ENCODE measurements around the gene HAUS5.
"Not testable (repeated sequence)": the region's sequence is repeated elsewhere in the genome, so short reads cannot be mapped to it uniquely, and the experiment has no call there.

Gene HAUS5

DNA sequence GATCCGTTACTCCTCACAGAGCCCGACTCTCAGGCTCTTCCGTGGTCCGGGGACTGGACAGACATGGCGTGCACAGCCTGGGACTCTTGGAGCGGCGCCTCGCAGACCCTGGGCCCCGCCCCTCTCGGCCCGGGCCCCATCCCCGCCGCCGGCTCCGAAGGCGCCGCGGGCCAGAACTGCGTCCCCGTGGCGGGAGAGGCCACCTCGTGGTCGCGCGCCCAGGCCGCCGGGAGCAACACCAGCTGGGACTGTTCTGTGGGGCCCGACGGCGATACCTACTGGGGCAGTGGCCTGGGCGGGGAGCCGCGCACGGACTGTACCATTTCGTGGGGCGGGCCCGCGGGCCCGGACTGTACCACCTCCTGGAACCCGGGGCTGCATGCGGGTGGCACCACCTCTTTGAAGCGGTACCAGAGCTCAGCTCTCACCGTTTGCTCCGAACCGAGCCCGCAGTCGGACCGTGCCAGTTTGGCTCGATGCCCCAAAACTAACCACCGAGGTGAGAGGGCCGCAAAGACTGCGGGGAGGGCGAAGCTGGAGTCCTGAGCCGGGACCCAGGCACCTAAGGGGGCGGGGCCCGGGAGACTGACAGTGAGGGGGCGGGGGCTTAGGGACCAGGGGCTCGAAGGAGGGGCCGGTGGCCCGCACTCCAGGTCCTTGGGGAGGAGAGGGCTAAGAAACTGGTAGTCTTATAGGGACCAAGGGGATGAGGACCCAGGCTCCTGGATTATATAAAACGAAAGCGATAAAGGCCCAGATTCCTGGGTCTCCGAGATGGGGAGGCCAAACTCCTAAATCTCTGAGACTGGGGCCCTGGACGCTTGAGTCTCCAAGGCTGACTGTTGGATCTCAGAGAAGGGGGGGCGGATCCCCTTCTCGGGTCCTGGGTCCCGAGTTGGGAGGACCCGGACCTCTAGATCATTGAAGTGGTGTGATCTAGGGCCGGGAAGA is 31.0 kb downstream of the HAUS5 start:
- DNase-seq: peak; percentile 69

DNA sequence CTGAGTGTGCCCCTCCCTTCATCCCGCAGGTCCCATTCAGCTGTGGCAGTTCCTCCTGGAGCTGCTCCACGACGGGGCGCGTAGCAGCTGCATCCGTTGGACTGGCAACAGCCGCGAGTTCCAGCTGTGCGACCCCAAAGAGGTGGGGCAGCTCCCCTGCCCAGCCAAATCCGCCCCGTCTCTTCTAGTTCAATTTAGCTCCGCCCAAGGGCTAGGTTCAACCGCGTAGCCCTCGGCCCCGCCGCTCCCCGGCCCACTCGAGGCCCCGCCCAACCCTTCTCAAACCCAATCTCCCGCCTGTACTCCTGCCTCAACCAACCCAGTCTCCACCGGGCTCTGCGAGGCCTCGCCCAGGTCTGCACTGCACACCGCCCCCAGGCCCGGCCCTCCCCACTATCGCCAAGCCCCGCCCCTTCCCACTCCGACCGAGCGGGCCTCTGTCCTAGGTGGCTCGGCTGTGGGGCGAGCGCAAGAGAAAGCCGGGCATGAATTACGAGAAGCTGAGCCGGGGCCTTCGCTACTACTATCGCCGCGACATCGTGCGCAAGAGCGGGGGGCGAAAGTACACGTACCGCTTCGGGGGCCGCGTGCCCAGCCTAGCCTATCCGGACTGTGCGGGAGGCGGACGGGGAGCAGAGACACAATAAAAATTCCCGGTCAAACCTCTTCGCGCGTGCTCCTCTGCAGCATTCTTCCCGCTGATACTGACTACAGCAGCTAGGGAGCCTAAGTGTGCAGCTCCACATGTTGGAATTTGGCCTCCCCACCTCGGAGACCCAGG is 31.9 kb downstream of the HAUS5 start:
- peak; percentile 96 for DNase-seq

DNA sequence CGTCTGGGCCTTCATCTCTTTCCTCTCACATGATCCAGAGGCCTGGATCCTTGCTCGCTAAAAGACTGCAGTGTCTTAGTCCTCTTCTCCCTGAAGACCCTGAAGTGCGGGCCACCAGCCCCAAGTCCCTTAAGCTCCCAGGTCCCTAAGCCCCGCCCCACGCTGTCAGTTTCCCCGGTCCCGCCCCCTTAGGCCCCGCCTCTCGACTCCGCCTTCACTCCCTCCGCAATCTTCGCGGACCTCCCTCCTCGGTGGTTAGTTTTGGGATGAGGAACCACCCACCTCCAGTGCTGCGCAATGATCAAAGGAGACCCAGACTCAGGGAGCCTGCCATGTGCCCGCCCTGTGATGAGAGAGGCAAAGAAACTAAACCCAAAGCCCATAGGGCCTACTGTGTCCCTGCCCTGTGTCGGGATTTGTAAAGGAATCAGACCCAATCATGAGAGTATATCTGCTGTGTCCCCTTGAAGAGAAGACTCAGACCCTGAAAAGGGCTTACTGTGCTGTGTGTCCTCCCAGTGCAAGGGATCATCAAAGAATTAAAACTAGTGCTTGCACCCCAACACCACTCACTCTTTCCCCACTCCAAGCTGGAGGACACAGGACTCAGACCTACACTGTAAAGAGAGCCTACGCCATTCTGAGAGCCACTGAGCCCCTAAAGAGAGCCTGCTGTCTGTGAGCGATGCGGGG is 32.6 kb downstream of the HAUS5 start:
- DNase-seq: peak; percentile 68

DNA sequence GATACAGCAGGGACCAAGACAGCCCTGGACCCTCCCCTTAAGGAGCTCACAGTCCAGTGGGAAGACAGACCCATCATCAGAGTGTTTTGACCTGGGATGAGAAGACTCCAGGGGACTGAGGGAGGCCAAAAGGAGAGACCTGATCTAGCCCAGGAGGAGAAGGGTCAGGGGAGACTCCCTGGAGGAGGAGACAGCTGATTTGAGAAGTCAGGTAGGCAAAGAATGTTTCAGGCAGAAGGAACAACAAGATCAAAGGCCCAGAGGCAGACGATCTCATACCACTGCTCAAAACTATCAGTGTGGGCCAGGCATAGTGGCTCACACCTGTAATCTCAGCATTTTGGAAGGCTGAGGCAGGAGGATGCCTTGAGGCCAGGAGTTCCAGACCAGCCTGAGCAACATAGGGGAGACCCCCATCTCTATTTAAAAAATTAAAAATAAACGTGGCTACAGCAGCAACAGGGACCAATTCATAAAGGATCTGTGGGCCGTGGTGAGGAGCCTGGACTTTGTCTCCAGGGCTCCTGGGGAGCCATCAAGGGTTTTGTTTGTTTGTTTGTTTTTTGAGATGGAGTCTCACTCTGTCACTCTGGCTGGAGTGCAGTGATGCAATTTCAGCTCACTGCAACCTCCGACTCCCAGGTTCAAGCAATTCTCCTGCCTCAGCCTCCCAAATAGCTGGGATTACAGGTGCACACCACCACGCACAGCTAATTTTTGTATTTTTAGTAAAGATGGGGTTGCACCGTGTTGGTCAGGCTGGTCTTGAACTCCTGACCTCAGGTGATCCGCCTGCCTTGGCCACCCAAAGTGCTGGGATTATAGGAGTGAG is 33.4 kb downstream of the HAUS5 start:
- DNase-seq: no peak

DNA sequence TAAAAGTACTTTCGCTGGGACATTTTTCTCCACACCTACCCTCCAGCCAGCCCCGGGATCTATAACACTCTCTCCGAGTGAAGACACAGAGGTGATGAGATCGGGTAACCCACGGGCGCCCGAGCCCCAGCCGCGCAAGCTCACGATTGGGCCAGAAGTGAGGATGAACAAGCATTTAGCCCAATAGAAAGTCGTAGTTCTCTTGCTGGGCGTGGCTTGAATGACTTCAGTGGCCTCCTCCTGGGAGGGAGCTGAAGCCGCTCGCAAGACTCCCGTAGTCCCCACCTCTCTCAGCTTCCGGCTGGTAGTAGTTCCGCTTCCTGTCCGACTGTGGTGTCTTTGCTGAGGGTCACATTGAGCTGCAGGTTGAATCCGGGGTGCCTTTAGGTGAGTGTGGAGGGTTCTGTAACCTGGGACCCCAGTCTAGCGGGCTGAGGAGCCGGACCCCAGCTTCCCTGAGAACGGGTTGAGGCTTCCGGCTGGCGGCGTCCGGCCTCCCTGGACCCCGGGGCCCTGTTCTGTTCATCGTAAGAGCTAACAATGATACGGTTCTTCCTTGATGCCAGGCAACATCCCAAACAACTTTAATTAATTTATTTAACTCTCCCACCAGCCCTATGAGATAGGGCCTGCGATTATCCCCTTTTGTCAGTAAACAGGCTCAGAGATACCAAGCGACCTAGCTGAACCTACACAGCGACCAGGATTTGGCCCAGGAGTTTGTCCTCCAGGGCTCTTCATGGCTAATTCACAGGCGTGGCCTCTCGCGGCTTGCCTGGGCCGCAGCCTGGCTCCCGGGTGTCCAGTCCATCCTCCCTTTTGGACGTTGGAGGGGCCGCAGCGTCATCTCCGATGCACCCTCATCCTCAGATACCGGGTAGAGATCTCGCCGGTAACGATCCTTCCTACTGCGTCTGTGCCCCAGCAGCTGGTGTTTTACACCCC is 35.8 kb downstream of the HAUS5 start, which contains the start of gene COX6B1:
TSS of gene COX6B1 (plus strand) at position 307 of the 945 bp plus-strand sequence. CDS start 2,921 bp downstream, outside the sequence.
- DNase-seq: peak; percentile 99

DNA sequence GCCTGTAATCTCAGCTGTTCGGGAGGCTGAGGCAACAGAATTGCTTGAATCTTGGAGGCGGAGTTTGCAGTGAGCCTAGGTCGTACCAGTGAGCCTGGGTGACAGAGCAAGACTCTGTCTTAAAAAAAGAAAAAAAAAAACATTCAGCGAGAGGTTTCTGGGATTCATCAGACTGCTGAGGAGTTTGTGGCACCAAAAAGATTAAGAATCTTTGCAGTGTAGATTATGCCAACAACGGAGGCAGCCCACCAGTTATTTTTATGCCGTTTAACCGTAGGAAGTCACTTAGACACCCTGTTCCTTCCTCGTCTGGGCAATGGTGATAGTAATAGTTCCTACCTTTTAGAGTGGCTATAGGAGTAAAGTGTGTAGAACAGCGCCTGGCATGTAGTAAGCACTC is 38.0 kb downstream of the HAUS5 start:
- DNase-seq: no peak

DNA sequence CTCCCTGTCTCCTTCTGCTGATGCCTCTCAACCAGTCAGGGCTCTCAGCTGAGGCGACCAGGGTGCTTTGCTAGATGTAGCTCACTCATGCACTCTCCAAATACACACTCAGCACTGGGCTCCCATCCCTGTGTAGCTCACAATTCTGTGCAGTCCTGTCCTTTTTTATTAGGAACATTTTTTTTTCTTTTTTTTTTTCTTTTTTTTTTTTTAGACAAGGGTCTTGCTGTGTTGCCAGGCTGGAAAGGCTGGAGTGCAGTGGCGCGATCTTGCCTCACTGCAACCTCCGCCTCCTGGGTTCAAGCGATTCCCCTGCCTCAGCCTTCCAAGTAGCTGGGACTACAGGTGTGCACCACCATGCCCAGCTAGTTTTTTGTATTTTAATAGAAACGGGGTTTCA is 42.3 kb downstream of the HAUS5 start:
- not testable (repeated sequence) for DNase-seq

DNA sequence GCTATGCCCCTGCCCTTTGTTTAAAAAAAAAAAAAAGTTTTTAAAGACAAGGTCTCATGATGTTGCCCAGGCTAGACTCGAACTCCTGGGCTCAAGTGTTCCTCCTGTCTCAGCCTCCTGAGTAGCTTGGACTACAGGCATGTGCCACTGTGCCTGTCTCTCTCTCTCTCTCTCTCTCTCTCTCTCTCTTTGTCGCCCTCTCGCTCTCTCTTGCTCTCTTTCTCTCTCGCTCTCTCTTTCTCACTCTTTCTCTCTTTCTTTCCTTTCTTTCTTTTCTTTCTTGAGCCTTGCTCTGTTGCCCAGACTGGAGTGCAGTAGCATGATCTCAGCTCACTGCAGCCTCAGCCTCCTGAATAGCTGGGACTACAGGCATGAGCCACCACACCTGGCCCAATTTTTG is 43.1 kb downstream of the HAUS5 start:
- DNase-seq: no peak

DNA sequence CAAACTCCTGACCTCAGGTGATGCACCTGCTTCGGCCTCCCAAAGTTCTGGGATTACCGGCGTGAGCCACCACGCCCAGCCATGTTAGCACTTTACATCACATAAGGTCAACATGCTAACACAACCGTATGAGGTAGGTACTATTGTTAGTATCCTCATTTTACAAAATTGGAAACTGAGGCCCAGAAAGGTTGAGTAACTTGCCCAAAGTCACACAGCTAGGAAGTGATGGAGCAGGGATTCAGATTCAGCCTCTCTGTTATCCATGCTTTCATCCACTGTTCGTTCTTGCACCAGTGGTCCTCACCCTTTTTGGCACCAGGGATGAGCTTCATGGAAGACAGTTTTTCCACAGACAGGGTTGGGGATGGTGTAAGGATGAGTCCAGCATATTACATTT is 44.2 kb downstream of the HAUS5 start:
- DNase-seq: no peak

DNA sequence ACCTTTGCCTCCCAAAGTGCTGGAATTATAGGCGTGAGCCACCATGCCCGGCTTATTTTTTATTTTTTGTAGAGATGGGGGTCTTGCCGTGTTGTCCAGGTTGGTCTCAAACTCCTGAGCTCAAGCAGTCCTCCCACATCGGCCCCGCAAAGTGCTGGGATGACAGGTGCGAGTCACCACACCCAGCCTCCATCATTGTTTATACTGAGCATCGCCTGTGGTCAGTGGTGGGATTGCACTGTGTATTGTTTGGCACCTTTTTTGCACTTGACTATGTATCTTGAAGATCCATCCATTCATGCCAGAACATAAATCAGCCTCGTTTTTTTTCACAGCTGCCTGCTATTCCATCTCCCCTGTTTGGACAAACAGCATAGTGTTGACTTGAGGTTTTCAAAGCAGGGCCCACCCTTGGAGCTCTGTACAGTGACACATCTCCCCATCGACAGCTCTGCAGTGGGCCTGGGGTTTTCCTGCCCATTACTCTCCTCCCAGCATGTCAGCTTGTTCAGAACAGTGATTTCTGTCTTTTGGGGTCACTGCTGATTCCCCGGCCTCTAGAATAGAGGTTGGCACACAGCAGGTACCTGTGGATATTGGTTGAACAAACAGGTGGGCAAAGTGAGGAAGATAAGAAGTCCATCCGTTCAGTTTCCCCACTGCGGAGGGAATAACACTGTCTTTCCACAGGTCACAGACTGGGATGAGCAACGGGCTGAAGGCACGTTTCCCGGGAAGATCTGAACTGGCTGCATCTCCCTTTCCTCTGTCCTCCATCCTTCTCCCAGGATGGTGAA is 45.6 kb downstream of the HAUS5 start:
- DNase-seq: no peak

DNA sequence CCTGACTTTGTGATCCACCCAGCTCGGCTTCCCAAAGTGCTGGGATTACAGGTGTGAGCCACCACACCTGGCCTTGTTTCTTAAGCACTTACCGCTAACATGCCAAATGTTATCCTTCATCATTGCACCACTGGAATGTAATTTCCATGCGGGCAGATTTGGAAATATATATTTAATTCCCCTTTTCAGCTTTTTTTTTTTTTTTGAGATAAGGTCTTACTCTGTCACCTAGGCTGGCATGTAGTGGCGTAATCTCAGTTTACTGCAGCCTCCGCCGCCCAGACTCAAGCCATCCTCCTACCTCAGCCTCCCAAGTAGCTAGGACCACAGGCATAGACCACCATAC is 49.4 kb downstream of the HAUS5 start:
- DNase-seq: no peak

DNA sequence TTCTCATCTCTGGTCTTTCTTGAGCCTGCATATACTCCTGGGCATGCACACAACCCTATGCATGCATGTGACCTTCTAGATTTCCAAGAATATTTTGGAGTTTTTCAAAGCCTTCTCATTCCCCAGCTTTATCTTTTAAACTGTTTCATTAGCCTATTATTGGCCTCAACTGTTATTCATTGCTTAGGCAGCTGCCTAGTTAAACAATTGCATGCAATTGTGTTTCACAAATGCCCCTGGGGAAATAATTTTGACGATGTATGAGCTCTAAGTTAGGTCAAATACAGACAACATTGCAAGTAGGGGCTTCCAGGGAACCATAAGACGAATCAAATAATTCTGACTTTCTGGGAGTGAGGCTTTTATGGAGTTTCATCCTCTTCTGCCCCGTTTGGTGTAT is 51.4 kb downstream of the HAUS5 start:
- no peak for DNase-seq

DNA sequence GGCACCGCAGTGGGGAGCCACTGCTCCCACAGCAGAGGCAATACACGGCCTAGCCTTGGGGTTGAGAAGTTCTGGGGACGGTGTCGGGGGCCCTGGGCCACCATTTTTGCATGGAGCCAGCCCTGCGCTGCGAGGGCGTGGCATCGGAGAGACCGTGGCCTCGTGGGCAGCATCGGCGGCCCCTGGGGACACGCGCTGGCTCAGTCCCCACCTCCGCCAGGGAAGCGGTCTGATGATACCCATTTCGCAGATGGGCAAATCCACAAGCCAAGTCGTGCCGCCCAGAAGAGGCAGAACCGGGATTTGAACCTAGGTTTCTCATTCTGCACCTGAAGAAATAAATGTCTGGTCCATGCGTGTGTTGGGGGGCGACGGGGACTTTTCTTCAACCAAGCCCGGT is 52.6 kb downstream of the HAUS5 start:
- no peak for DNase-seq

DNA sequence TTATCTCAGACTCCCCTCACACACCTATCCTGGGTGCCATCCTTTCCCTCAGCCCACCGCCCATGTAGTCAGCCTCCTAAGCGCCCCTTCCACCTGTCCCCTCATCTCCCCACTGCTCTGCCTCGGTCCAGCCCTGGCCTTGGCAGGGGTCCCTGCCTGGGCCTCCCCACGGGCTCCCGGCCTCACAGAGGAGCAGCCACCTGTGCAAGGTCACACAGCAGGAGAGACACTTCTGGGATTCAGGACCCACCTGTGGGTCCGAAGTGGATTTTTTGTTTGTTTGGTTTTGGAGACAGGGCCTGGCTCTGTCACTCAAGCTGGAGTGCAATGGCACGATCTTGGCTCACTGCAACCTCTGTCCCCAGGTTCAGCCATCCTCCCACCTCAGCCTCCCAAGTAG is 53.1 kb downstream of the HAUS5 start:
- DNase-seq: no peak

DNA sequence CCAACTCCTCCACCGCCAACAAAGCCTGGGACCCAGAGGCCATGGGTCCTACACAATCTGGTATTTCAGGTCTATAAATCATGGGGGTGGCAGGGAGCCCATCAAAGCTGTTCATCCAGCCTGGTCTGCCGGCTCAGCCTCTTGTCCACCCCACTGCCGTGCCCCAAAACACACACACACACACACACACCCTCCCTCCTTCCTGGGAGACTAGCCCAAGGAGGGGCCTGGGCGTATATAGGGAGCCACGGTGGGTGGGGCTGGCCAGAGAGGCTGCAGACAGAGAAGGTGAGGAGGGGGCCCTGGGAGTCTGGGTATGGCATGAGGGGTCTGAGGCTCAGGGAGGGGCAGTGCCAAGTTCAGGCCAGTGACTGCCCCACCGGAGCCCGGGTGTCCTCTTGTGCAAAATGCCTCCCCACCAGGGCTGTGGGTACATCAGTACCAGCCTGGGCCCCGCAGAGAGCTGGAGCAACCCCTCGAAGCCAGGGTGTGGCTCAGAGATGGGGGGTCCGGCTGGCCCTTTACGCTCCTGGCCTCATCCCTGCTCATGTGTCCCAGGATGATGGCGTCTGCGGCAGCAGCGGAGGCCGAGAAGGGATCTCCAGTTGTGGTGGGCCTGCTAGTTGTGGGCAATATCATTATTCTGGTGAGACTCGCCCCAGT is 53.8 kb downstream of the HAUS5 start, which contains the start of gene UPK1A:
TSS of gene UPK1A (plus strand) at position 267 of the 663 bp plus-strand sequence. CDS start at position 563, 296 bp downstream.
- no peak for DNase-seq

DNA sequence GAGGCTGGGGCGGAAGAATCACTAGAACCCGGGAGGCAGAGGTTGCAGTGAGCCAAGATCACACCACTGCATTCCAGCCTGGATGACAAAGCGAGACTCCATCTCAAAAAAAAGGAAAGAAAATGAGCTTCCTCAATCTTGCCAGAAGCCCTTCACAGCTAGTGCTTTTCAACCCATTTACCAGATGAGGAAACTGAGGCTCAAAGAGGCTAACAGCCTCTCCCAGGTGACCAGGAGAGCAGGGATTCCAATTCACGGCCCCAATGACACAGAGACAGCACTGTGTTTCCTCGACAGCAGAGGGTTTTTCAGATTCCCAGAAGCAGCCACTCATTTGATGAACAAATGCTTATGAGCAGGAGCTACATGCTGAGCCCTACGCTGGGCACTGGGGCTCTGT is 57.0 kb downstream of the HAUS5 start:
- DNase-seq: no peak

DNA sequence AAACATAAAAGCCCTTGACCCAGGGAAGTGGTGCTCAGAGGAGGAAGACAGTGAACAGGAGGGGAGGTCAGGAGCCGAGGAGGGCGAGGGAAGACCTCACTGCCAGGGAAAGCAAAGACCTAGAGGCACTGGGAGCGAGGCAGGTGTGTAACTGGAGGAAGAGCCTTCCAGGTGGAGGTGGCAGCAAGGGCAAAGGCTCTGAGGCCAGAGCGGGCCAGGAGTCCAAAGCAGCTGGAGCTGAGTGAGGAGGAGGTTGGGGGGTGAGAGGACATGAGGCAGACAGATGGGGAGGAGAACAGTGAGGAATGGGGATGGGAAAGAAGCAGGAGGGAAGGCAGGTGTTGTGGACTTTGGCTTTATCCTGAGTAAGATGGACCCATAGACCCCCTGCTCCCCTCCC is 57.4 kb downstream of the HAUS5 start:
- DNase-seq: no peak

DNA sequence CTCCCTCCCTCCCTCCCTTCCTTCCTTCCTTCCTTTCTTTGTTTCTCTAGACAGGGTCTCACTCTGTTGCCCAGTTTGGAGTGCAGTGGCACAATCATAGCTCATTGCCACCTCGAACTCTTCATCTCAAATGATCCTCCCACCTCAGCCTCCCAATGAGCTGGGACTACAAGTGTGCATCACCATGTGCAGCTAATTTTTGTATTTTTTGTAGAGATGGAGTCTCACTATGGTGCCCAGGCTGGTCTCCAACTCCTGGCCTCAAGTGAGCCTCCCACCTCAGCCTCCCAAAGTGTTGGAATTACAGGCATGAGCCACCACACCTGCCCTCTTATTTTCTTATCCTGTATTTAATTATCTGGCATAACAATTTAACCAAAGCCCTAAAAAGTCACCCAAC is 58.2 kb downstream of the HAUS5 start:
- no peak for DNase-seq

DNA sequence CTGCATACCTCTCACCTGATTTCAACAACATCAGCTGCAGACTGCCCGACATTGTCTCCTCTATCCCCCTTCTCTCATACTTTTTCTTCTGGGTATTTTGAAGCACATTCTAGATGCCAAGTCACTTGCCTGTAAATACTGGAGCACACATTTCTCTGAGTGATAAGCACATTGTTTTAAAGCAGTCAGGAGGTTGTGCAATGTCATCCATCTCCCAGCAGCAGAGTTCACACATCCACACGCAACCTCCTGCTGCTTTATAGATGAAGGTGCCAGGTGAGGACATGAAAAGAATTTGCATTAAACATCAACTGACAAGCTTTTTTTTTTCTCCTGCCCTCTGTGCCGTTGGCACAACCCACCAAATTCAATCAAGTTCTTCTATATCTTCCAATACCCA is 59.3 kb downstream of the HAUS5 start:
- DNase-seq: no peak
